K562 (cell line): Measurements from ENCODE around the gene RNF168. TPM values are rescaled to one million over a fixed set of nuclear protein-coding genes. Genes with fewer than 3 reads are reported as not detected.

Source experiments
- BCOR ChIP-seq: fragments of 450-650 bp; IDR thresholded peaks from 2 replicates; pipeline ENCODE4 v1.6.1; 2016
- CBX8 ChIP-seq: fragments of 200-600 bp; sonication (generic); IDR thresholded peaks from 2 replicates; pipeline ENCODE4 v1.6.1; 2012; ENCODE audit warnings: borderline replicate concordance, mixed run types, low read depth, mild to moderate bottlenecking, moderate library complexity, mixed read lengths, low read length, control low read depth, inconsistent platforms; ENCODE audit not compliant: poor library complexity, severe bottlenecking; ENCODE audit errors: extremely low read depth
- CHD2 ChIP-seq: IDR thresholded peaks from 2 replicates; pipeline ENCODE4 v1.6.1; 2011; ENCODE audit warnings: low read depth, low read length
- CREB3 ChIP-seq: fragments of 450-650 bp; conservative IDR thresholded peaks from 2 replicates; pipeline ENCODE4 v1.6.1; 2016; ENCODE audit warnings: missing genetic modification characterization, low read depth, mild to moderate bottlenecking, missing compliant biosample characterization, moderate library complexity
- CXXC5 ChIP-seq: fragments of 250-450 bp; sonication (Bioruptor Pico); IDR thresholded peaks from 2 replicates; pipeline ENCODE4 v1.8.0; 2022; ENCODE audit warnings: inconsistent platforms, mild to moderate bottlenecking, moderate library complexity
- DEAF1 ChIP-seq: fragments of 450-650 bp; formaldehyde crosslinking; IDR thresholded peaks from 2 replicates; pipeline ENCODE4 v1.4.0; 2020; ENCODE audit warnings: mild to moderate bottlenecking, moderate library complexity
- E2F1 ChIP-seq: sonication (generic); formaldehyde crosslinking; IDR thresholded peaks from 2 replicates; pipeline ENCODE4 v1.8.1; 2023; ENCODE audit warnings: mild to moderate bottlenecking, missing genetic modification reagents, moderate library complexity
- GATAD2B ChIP-seq: fragments of 450-650 bp; IDR thresholded peaks from 2 replicates; pipeline ENCODE4 v1.6.1; 2017; ENCODE audit warnings: mild to moderate bottlenecking, borderline replicate concordance
- KDM2B ChIP-seq: fragments of 250-450 bp; sonication (Bioruptor Pico); IDR thresholded peaks from 2 replicates; pipeline ENCODE4 v1.8.0; 2021; ENCODE audit warnings: mild to moderate bottlenecking, moderate library complexity
- PHB ChIP-seq: fragments of 250-450 bp; sonication (Bioruptor Pico); IDR thresholded peaks from 2 replicates; pipeline ENCODE4 v1.5.0; 2021
- SOX6 ChIP-seq: fragments of 450-650 bp; IDR thresholded peaks from 2 replicates; pipeline ENCODE4 v1.6.1; 2014; ENCODE audit warnings: mild to moderate bottlenecking
- SRF ChIP-seq, 2 experiments: fragments of 250-450, 450-650 bp in 1 of 2; sonication (Bioruptor Pico) in 1 of 2; sonication (generic) in 1 of 2; formaldehyde crosslinking; IDR thresholded peaks; 2 replicates each; pipeline versions ENCODE4 v1.5.0 to v1.5.1; 2020 to 2022; ENCODE audit warnings: mild to moderate bottlenecking in 1 of 2, missing genetic modification reagents in 1 of 2
- TAL1 ChIP-seq: fragments of 450-650 bp; IDR thresholded peaks from 2 replicates; pipeline ENCODE4 v1.6.1; 2016; ENCODE audit warnings: mild to moderate bottlenecking
- TBP ChIP-seq: optimal IDR thresholded peaks from 2 replicates; pipeline ENCODE3; 2011; ENCODE audit warnings: low read depth, low read length, improper control_type of control experiment
- TGIF2 ChIP-seq: sonication (generic); formaldehyde crosslinking; IDR thresholded peaks from 2 replicates; pipeline ENCODE4 v1.8.1; 2022; ENCODE audit warnings: mild to moderate bottlenecking, missing genetic modification reagents, moderate library complexity
- ZBTB2 ChIP-seq: fragments of 450-650 bp; IDR thresholded peaks from 2 replicates; pipeline ENCODE4 v1.6.1; 2016; ENCODE audit warnings: antibody characterized with exemption
- ZFP1 ChIP-seq: fragments of 450-650 bp; formaldehyde crosslinking; IDR thresholded peaks from 2 replicates; pipeline ENCODE4 v1.4.0; 2020; ENCODE audit warnings: mild to moderate bottlenecking, mixed read lengths
- ZNF143 ChIP-seq: sonication (generic); formaldehyde crosslinking; IDR thresholded peaks from 2 replicates; pipeline ENCODE4 v1.9.0; 2022; ENCODE audit warnings: mild to moderate bottlenecking, missing genetic modification reagents
- ZNF184 ChIP-seq: sonication (generic); formaldehyde crosslinking; IDR thresholded peaks from 2 replicates; pipeline ENCODE4 v1.5.0; 2020; ENCODE audit warnings: missing genetic modification reagents
- ZNF324 ChIP-seq: fragments of 250-450 bp; sonication (Bioruptor Pico); IDR thresholded peaks from 2 replicates; pipeline ENCODE4 v1.4.0; 2020; ENCODE audit warnings: mild to moderate bottlenecking
- polyA plus RNA-seq, 8 experiments: library from polyadenylated mRNA; depleted of rRNA in 4 of 8; stranded (reverse) in 5 of 8; unstranded in 3 of 8; fragments of >200 nt; fragmentation: Nextera tagmentation in 2 of 8; fragmentation: Illumina TruSeq in 1 of 8; extraction: Ambion mirVana in 2 of 8; extraction: Trizol in 1 of 8; gene quantifications; 2 replicates each; pipeline versions ENCODE4 v1.2.1 to v1.2.3, GENCODE V29; 2011 to 2014; ENCODE audit warnings: inconsistent platforms in 1 of 8, missing spikeins in 1 of 8
- total RNA-seq, 7 experiments: library from RNA; depleted of rRNA in 6 of 7; stranded (reverse); fragments of >200 nt in 6 of 7; fragmentation: Illumina TruSeq in 2 of 7; extraction: Trizol in 2 of 7; gene quantifications; 2 replicates each; pipeline versions ENCODE4 v1.2.1 to v1.2.3, GENCODE V29; 2011 to 2021; ENCODE audit warnings: low replicate concordance in 1 of 7

RNF168 gene
- total and polyA plus RNA-seq, 9 of the 15 experiments (the other 6 are each of a cell fraction or from before 2014, with no cell fraction given): 6.0 to 32.1 (median 16.6) TPM

GRCh38 chr3:196503196-196504076 lies at the start of gene RNF168 (continued):
- peak; percentile 70 for TF ChIP-seq ZBTB2
- TF ChIP-seq CREB3 (tag): no peak
- TF ChIP-seq PHB (CRISPR knock-in tag): 0 out of 2 replicates have a peak, but pooled peaks have one; percentile 12
- TF ChIP-seq CHD2: peak; percentile 37; the same call in 1 of the 2 replicates
- TF ChIP-seq SOX6: peak; percentile 71; the same call in 1 of the 2 replicates
- TF ChIP-seq GATAD2B: 0 out of 2 replicates have a peak, but pooled peaks have one; percentile 54
- TF ChIP-seq TAL1: peak; percentile 41
- TF ChIP-seq ZFP1 (CRISPR knock-in tag): no peak
- peak; percentile 11; the same call in 1 of the 2 replicates for TF ChIP-seq BCOR
- peak; percentile 41; the same call in 1 of the 2 replicates for TF ChIP-seq ZNF143
- peak in 1 of 2 experiments; percentile 86; a peak in 2 of 4 replicates for TF ChIP-seq SRF (CRISPR knock-in tag; IDR thresholded peaks at IDR 0.05)
- no peak for TF ChIP-seq CBX8
- TF ChIP-seq E2F1 (CRISPR knock-in tag): peak; percentile 96
- peak; percentile 67 for TF ChIP-seq TBP
- no peak for TF ChIP-seq ZNF184
- TF ChIP-seq CXXC5 (CRISPR knock-in tag): peak; percentile 97
- no peak for TF ChIP-seq ZNF324 (CRISPR knock-in tag)
- no peak for TF ChIP-seq DEAF1
- TF ChIP-seq TGIF2 (CRISPR knock-in tag): no peak; the same call in 1 of the 2 replicates
- peak; percentile 61; the same call in 1 of the 2 replicates for TF ChIP-seq KDM2B (CRISPR knock-in tag)
